Endodermal cell (in vitro differentiated cells): ENCODE data around the gene CFAP77. TPM values are rescaled to one million over a fixed set of nuclear protein-coding genes. Genes with fewer than 3 reads are reported as not detected.

Experiments
- DNase-seq: peaks from one replicate; pipeline ENCODE4 v3.0.0-alpha.2; 2017
- H3K27ac ChIP-seq: 2 replicates; pipeline ENCODE4 v1.5.1; 2013; ENCODE audit warnings: mild to moderate bottlenecking, low read depth, low read length, moderate library complexity
- H3K27me3 ChIP-seq: 2 replicates; pipeline ENCODE4 v1.6.1; 2013; ENCODE audit warnings: mild to moderate bottlenecking, low read length, moderate library complexity; ENCODE audit not compliant: insufficient read depth, control insufficient read depth, poor library complexity, severe bottlenecking
- H3K36me3 ChIP-seq: 2 replicates; pipeline ENCODE4 v1.7.0; 2013; ENCODE audit warnings: mild to moderate bottlenecking, low read length, moderate library complexity; ENCODE audit not compliant: control insufficient read depth, insufficient read depth
- H3K4me1 ChIP-seq: one replicate; pipeline ENCODE4 v1.7.0; 2013; ENCODE audit warnings: low read length; ENCODE audit not compliant: control insufficient read depth, insufficient read depth
- H3K4me3 ChIP-seq: 2 replicates; pipeline ENCODE4 v1.5.1; 2013; ENCODE audit warnings: mild to moderate bottlenecking, low read length, moderate library complexity
- H3K9ac ChIP-seq: 2 replicates; pipeline ENCODE4 v1.6.1; 2013; ENCODE audit warnings: mild to moderate bottlenecking, low read length, moderate library complexity; ENCODE audit not compliant: poor library complexity, severe bottlenecking; ENCODE audit errors: extremely low read depth
- H3K9me3 ChIP-seq: 2 replicates; pipeline ENCODE4 v1.6.1; 2013; ENCODE audit warnings: mild to moderate bottlenecking, low read length, moderate library complexity; ENCODE audit not compliant: control insufficient read depth
- H3K27ac Mint-ChIP-seq: 2 replicates; pipeline ENCODE4 v1.8.0; 2020; ENCODE audit warnings: mixed read lengths
- H3K27me3 Mint-ChIP-seq: 2 replicates; pipeline ENCODE4 v1.8.0; 2021; ENCODE audit warnings: mild to moderate bottlenecking, mixed read lengths; ENCODE audit not compliant: insufficient read depth
- H3K36me3 Mint-ChIP-seq: 2 replicates; pipeline ENCODE4 v1.8.0; 2020; ENCODE audit warnings: low read depth, mixed read lengths
- H3K4me1 Mint-ChIP-seq: 2 replicates; pipeline ENCODE4 v1.8.0; 2020; ENCODE audit warnings: mixed read lengths
- H3K4me3 Mint-ChIP-seq: 2 replicates; pipeline ENCODE4 v1.8.0; 2020; ENCODE audit warnings: mild to moderate bottlenecking, moderate library complexity, mixed read lengths
- H3K9me3 Mint-ChIP-seq: 2 replicates; pipeline ENCODE4 v1.8.0; 2020; ENCODE audit warnings: mild to moderate bottlenecking, mixed read lengths
- WGBS, 2 experiments: methylation state at CpG; one replicate each; pipeline versions ENCODE4 v1.1.5 to v1.1.7; 2013; ENCODE audit warnings: missing lambda C conversion rate in 2 of 2, mixed read lengths in 1 of 2; ENCODE audit not compliant: insufficient coverage in 1 of 2, insufficient read length in 1 of 2; 5-methylcytosine and 5-hydroxymethylcytosine counted together
- total RNA-seq, 2 donors: library from RNA; stranded (reverse); fragmentation: NEBNext Ultra II Directional in 1 of 2; extraction: Animal tissue kit (Norgen Biotek cat#: 25700) in 1 of 2; gene quantifications; 2 replicates in 1 of 2; 3 replicates in 1 of 2; pipeline ENCODE4 v1.2.1, GENCODE V29; 2021
- TF ChIP-seq, protein P1 (sequence below): fragments of 200-600 bp; sonication (generic); conservative IDR thresholded peaks from 2 replicates; pipeline ENCODE4 v1.5.0; 2021; ENCODE audit warnings: antibody characterized with exemption, mild to moderate bottlenecking

The CFAP77 gene
- total RNA-seq, 2 donors from 2014 or later: 1.7 to 2.2 TPM

DNA sequence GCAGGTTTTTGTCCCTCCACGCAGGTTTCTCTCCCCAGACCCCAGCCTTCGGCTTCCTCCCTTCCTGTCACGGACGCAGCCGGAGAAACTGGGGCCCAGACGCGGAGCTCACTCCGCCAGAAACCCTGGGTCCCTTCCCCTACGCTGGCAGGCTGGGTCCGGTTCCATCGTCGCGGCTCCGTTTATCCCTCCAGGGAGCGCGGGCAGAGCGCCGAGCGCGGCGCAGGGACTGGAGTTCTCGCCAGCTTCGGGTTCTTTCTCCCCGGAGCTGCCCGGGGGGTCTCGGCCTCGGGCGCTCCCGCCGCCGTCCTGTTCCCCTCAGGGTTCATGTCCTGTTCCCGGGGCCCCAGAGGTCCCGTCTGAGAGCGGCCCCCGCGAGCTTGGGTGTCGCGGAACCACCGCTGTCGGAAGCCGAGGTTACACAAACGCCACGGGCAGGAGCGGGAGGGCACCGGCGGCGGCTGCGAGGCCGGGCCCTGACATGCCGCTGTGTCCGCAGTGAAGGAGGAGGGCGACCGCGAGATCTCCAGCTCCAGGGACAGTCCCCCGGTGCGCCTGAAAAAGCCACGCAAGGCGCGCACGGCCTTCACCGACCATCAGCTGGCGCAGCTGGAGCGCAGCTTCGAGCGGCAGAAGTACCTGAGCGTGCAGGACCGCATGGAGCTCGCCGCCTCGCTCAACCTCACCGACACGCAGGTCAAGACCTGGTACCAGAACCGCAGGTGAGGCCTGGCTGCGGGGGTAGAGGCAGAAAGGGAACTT lies 177.0 kb downstream of the CFAP77 start:
- Histone ChIP-seq H3K9ac (no peak overlapping the region), H3K27me3 (peaks cover 100% of the 10 kb centered on the region), H3K36me3 (no peaks in the 10 kb centered on the region), H3K4me1 (peaks cover 8% of the 10 kb centered on the region), H3K9me3 (no peaks in the 10 kb centered on the region), H3K4me3 (no peak overlapping the region), H3K27ac (no peak overlapping the region)
- no peaks in the 10 kb centered on the region for H3K9me3 Mint-ChIP-seq
- H3K27ac Mint-ChIP-seq: no peak overlapping the region
- peaks cover 95% of the 10 kb centered on the region for H3K27me3 Mint-ChIP-seq
- DNase-seq: peak; percentile 72
- WGBS, 2 experiments: 2 to 3% methylated on average over 46 to 74 of the region's 74 CpGs
- H3K4me3 Mint-ChIP-seq: peak overlapping the region; percentile 31
- peaks cover 31% of the 10 kb centered on the region for H3K4me1 Mint-ChIP-seq
- TF ChIP-seq, protein P1, sequence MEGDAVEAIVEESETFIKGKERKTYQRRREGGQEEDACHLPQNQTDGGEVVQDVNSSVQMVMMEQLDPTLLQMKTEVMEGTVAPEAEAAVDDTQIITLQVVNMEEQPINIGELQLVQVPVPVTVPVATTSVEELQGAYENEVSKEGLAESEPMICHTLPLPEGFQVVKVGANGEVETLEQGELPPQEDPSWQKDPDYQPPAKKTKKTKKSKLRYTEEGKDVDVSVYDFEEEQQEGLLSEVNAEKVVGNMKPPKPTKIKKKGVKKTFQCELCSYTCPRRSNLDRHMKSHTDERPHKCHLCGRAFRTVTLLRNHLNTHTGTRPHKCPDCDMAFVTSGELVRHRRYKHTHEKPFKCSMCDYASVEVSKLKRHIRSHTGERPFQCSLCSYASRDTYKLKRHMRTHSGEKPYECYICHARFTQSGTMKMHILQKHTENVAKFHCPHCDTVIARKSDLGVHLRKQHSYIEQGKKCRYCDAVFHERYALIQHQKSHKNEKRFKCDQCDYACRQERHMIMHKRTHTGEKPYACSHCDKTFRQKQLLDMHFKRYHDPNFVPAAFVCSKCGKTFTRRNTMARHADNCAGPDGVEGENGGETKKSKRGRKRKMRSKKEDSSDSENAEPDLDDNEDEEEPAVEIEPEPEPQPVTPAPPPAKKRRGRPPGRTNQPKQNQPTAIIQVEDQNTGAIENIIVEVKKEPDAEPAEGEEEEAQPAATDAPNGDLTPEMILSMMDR: no peak
- no peaks in the 10 kb centered on the region for H3K36me3 Mint-ChIP-seq

DNA sequence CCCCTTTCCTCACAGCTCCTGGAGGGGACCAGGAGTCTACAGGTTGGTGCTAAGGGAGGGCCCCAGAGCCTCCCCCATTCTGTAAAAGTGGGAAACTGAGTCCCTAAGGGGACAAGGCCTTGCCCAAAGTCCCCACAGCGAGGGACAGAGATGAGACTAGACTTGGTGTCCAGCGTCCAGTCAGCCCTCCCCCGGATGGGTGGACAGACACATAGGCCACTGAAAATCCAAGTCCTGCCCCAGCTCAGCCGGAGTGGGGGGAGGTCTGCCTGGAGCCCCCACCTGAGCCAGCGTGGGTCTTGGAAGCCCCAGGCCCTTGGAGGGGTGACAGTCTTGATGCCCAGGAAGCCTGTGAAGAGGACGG lies 177.6 kb downstream of the CFAP77 start:
- H3K4me3 ChIP-seq: no peak overlapping the region
- WGBS, 2 experiments: 37 to 38% methylated on average over 5 to 6 of the region's 6 CpGs

DNA sequence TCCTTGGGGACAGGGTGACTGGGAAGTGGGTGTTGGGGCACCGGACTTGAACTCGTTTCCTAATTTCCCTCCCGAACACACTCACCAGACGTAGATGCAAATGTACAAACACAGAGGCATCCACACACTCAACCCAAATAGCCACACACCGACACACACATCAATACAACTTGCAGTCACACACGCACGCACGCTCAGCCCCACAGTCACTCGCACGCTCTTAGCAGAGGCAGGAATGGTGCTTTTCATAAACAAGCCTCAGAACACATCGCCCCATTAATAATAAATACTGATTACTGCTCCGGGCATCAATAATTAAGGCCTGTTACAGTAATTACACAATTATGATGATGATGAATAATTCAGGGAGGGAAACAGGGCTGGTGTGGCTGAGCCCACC lies 178.1 kb downstream of the CFAP77 start:
- Histone ChIP-seq H3K36me3 (peaks cover 1% of the 10 kb centered on the region), H3K4me1 (peaks cover 11% of the 10 kb centered on the region), H3K27ac (no peak overlapping the region), H3K9me3 (no peaks in the 10 kb centered on the region), H3K27me3 (peaks cover 97% of the 10 kb centered on the region), H3K9ac (no peak overlapping the region), H3K4me3 (no peak overlapping the region)
- peaks cover 92% of the 10 kb centered on the region for H3K27me3 Mint-ChIP-seq
- H3K4me1 Mint-ChIP-seq: peaks cover 39% of the 10 kb centered on the region
- TF ChIP-seq, protein P1: no peak
- no peak for DNase-seq
- no peak overlapping the region for H3K27ac Mint-ChIP-seq
- 60 to 80% methylated on average over 4 to 12 of the region's 12 CpGs for WGBS, 2 experiments
- H3K36me3 Mint-ChIP-seq: no peaks in the 10 kb centered on the region
- H3K4me3 Mint-ChIP-seq: no peak overlapping the region
- H3K9me3 Mint-ChIP-seq: no peaks in the 10 kb centered on the region

More for the DNA sequence above, 177.6 kb downstream of the CFAP77 start:
- no peak for DNase-seq
- Mint-ChIP-seq H3K27ac (no peak overlapping the region), H3K9me3 (no peaks in the 10 kb centered on the region), H3K4me1 (peaks cover 37% of the 10 kb centered on the region), H3K4me3 (no peak overlapping the region), H3K36me3 (no peaks in the 10 kb centered on the region), H3K27me3 (peaks cover 95% of the 10 kb centered on the region)
- peaks cover 11% of the 10 kb centered on the region for H3K4me1 ChIP-seq
- peaks cover 100% of the 10 kb centered on the region for H3K27me3 ChIP-seq
- no peak overlapping the region for H3K9ac ChIP-seq
- H3K36me3 ChIP-seq: no peaks in the 10 kb centered on the region
- H3K9me3 ChIP-seq: no peaks in the 10 kb centered on the region
- TF ChIP-seq, protein P1: no peak
- H3K27ac ChIP-seq: no peak overlapping the region
